Mesenchymal stem cell (in vitro differentiated cells and primary cell): ENCODE results near the gene RSPO1.
A peak's percentile ranks its signal among the peaks of the same experiment; 100 is the strongest.

Source experiments
- DNase-seq: peaks from one replicate; pipeline ENCODE4 v3.0.0-alpha.2; 2013
- H2AFZ ChIP-seq: one replicate; pipeline ENCODE4 v1.6.1; 2013; ENCODE audit warnings: low read depth, mild to moderate bottlenecking, control low read depth, inconsistent platforms, low read length, moderate library complexity
- H2AK5ac ChIP-seq: 2 replicates; pipeline ENCODE4 v1.6.1; 2013; ENCODE audit warnings: low read length, moderate library complexity, mild to moderate bottlenecking, inconsistent platforms; ENCODE audit not compliant: severe bottlenecking
- H2BK120ac ChIP-seq: one replicate; pipeline ENCODE4 v1.6.1; 2013; ENCODE audit warnings: low read depth, mild to moderate bottlenecking, inconsistent platforms, low read length, moderate library complexity
- H2BK12ac ChIP-seq, 2 experiments: one replicate each; pipeline ENCODE4 v1.6.1; 2013; ENCODE audit warnings: inconsistent platforms in 2 of 2, low read length in 2 of 2, mild to moderate bottlenecking in 2 of 2, moderate library complexity in 2 of 2, control low read depth in 1 of 2
- H2BK15ac ChIP-seq: one replicate; pipeline ENCODE4 v1.6.1; 2013; ENCODE audit warnings: mild to moderate bottlenecking, low read depth, inconsistent platforms; ENCODE audit not compliant: poor library complexity, severe bottlenecking
- H2BK5ac ChIP-seq: 2 replicates; pipeline ENCODE4 v1.6.1; 2013; ENCODE audit warnings: low read depth, mild to moderate bottlenecking, low read length, control low read depth, inconsistent platforms; ENCODE audit not compliant: poor library complexity, severe bottlenecking
- H3K14ac ChIP-seq, 2 experiments: one replicate each; pipeline ENCODE4 v1.6.1; 2013; ENCODE audit warnings: inconsistent platforms in 2 of 2, low read length in 2 of 2, control low read depth in 1 of 2, mild to moderate bottlenecking in 1 of 2, moderate library complexity in 1 of 2
- H3K18ac ChIP-seq, 2 experiments: one replicate each; pipeline ENCODE4 v1.6.1; 2013; ENCODE audit warnings: inconsistent platforms in 2 of 2, low read length in 2 of 2, control low read depth in 1 of 2, low read depth in 1 of 2, mild to moderate bottlenecking in 1 of 2
- H3K23ac ChIP-seq, 2 experiments: one replicate each; pipeline ENCODE4 v1.6.1; 2013; ENCODE audit warnings: inconsistent platforms in 2 of 2, low read length in 2 of 2, mild to moderate bottlenecking in 2 of 2, moderate library complexity in 2 of 2, control low read depth in 1 of 2
- H3K27ac ChIP-seq: 2 replicates; pipeline ENCODE4 v1.5.1; 2013; ENCODE audit warnings: mild to moderate bottlenecking, moderate library complexity, low read length, control low read depth, inconsistent platforms; ENCODE audit not compliant: poor library complexity, severe bottlenecking
- H3K27me3 ChIP-seq, 2 experiments: 2 replicates each; pipeline versions ENCODE4 v1.6.1 to v1.7.0; 2013; ENCODE audit warnings: low read length in 2 of 2, mild to moderate bottlenecking in 2 of 2, moderate library complexity in 2 of 2, control low read depth in 1 of 2, inconsistent platforms in 1 of 2; ENCODE audit not compliant: control insufficient read depth in 1 of 2, insufficient read depth in 1 of 2
- H3K36me3 ChIP-seq, 2 experiments: 2 replicates each; pipeline versions ENCODE4 v1.6.1 to v1.7.0; 2013; ENCODE audit warnings: low read length in 2 of 2, control low read depth in 1 of 2, inconsistent platforms in 1 of 2, low read depth in 1 of 2, mild to moderate bottlenecking in 1 of 2; ENCODE audit not compliant: insufficient read depth in 2 of 2, control insufficient read depth in 1 of 2
- H3K4ac ChIP-seq, 2 experiments: one replicate each; pipeline ENCODE4 v1.6.1; 2013; ENCODE audit warnings: inconsistent platforms in 2 of 2, low read length in 2 of 2, mild to moderate bottlenecking in 2 of 2, moderate library complexity in 2 of 2, control low read depth in 1 of 2, low read depth in 1 of 2
- H3K4me1 ChIP-seq: 2 replicates; pipeline ENCODE4 v1.6.1; 2013; ENCODE audit warnings: low read depth, low read length, control low read depth; ENCODE audit not compliant: control insufficient read depth, insufficient read depth
- H3K4me2 ChIP-seq: 2 replicates; pipeline ENCODE4 v1.6.1; 2013; ENCODE audit warnings: low read length, mild to moderate bottlenecking, inconsistent platforms; ENCODE audit not compliant: poor library complexity, severe bottlenecking
- H3K4me3 ChIP-seq, 2 experiments: 2 replicates each; pipeline versions ENCODE4 v1.5.1 to v1.7.0; 2013; ENCODE audit warnings: low read length in 2 of 2, mild to moderate bottlenecking in 2 of 2, control low read depth in 1 of 2, low read depth in 1 of 2; ENCODE audit not compliant: insufficient read depth in 1 of 2
- H3K79me1 ChIP-seq: replicated peaks from 2 replicates; pipeline ENCODE4 v1.6.1; 2013; ENCODE audit warnings: mild to moderate bottlenecking, control low read depth, low read length, inconsistent platforms; ENCODE audit not compliant: poor library complexity, severe bottlenecking
- H3K9ac ChIP-seq: 2 replicates; pipeline ENCODE4 v1.7.0; 2013; ENCODE audit warnings: mild to moderate bottlenecking, low read length, moderate library complexity
- H3K9me3 ChIP-seq: 2 replicates; pipeline ENCODE4 v1.7.0; 2013; ENCODE audit warnings: mild to moderate bottlenecking, low read length; ENCODE audit not compliant: control insufficient read depth
- H4K8ac ChIP-seq: one replicate; pipeline ENCODE4 v1.6.1; 2013; ENCODE audit warnings: inconsistent platforms, mild to moderate bottlenecking, low read length, moderate library complexity
- H4K91ac ChIP-seq: one replicate; pipeline ENCODE4 v1.6.1; 2013; ENCODE audit warnings: mild to moderate bottlenecking, low read length, inconsistent platforms
- WGBS: methylation state at CpG from one replicate; pipeline ENCODE4 v1.1.7; 2013; ENCODE audit warnings: mixed read lengths; 5-methylcytosine and 5-hydroxymethylcytosine counted together

The RSPO1 gene

GRCh38 chr1:37609994-37610393 is 24.7 kb downstream of the RSPO1 start:
- no peak overlapping the region for H2BK12ac ChIP-seq
- no peak for DNase-seq
- no peak overlapping the region for H2AK5ac ChIP-seq
- H3K4me1 ChIP-seq = no peaks in the 10 kb centered on the region
- H3K4me2 ChIP-seq = no peak overlapping the region
- no peak overlapping the region for H3K27ac ChIP-seq
- no peak overlapping the region for H2BK120ac ChIP-seq
- H3K36me3 ChIP-seq = no peaks in the 10 kb centered on the region
- no peak overlapping the region for H4K8ac ChIP-seq
- peaks cover 70 to 73% of the 10 kb centered on the region in 2 experiments for H3K27me3 ChIP-seq
- H3K4ac ChIP-seq = no peak overlapping the region
- H3K23ac ChIP-seq = no peak overlapping the region
- no peaks in the 10 kb centered on the region for H3K79me1 ChIP-seq
- no peaks in the 10 kb centered on the region for H3K9me3 ChIP-seq
- no peak overlapping the region for H3K9ac ChIP-seq
- H2BK5ac ChIP-seq = no peak overlapping the region
- H3K14ac ChIP-seq = no peak overlapping the region
- 25% methylated on average over 1 of the region's 2 CpGs for WGBS
- no peak overlapping the region for H3K4me3 ChIP-seq
- H4K91ac ChIP-seq = no peak overlapping the region
- H2BK15ac ChIP-seq = no peak overlapping the region
- H2AFZ ChIP-seq = no peak overlapping the region
- no peak overlapping the region for H3K18ac ChIP-seq

GRCh38 chr1:37609002-37609401 is 25.7 kb downstream of the RSPO1 start:
- H3K23ac ChIP-seq = no peak overlapping the region
- H3K4me3 ChIP-seq = no peak overlapping the region
- DNase-seq = no peak
- H3K4me1 ChIP-seq = no peaks in the 10 kb centered on the region
- H2BK120ac ChIP-seq = no peak overlapping the region
- H3K36me3 ChIP-seq = no peaks in the 10 kb centered on the region
- no peak overlapping the region for H4K91ac ChIP-seq
- no peaks in the 10 kb centered on the region for H3K9me3 ChIP-seq
- H2BK12ac ChIP-seq = no peak overlapping the region
- H3K9ac ChIP-seq = no peak overlapping the region
- WGBS = 39% methylated on average over 2 of the region's 2 CpGs
- no peak overlapping the region for H4K8ac ChIP-seq
- H2BK5ac ChIP-seq = no peak overlapping the region
- no peak overlapping the region for H3K4me2 ChIP-seq
- H3K18ac ChIP-seq = no peak overlapping the region
- H2BK15ac ChIP-seq = no peak overlapping the region
- no peak overlapping the region for H3K27ac ChIP-seq
- H3K4ac ChIP-seq = no peak overlapping the region
- H3K79me1 ChIP-seq = no peaks in the 10 kb centered on the region
- no peak overlapping the region for H2AFZ ChIP-seq
- peaks cover 67 to 73% of the 10 kb centered on the region in 2 experiments for H3K27me3 ChIP-seq
- no peak overlapping the region for H3K14ac ChIP-seq
- no peak overlapping the region for H2AK5ac ChIP-seq

- Histone ChIP-seq H4K91ac (no peak overlapping the region), H3K14ac (no peak overlapping the region), H3K9ac (no peak overlapping the region), H3K4me1 (no peaks in the 10 kb centered on the region), H3K27me3 (peaks cover 49 to 68% of the 10 kb centered on the region in 2 experiments), H3K18ac (no peak overlapping the region), H2AFZ (no peak overlapping the region), H2AK5ac (no peak overlapping the region), H2BK5ac (no peak overlapping the region), H3K27ac (no peak overlapping the region), H3K4ac (no peak overlapping the region), H3K4me3 (peak overlapping the region in 1 of 2 experiments; percentile 34), H2BK120ac (no peak overlapping the region), H4K8ac (no peak overlapping the region), H3K4me2 (no peak overlapping the region), H3K9me3 (no peaks in the 10 kb centered on the region), H3K36me3 (no peaks in the 10 kb centered on the region), H2BK15ac (no peak overlapping the region), H3K23ac (no peak overlapping the region), H3K79me1 (no peaks in the 10 kb centered on the region), H2BK12ac (no peak overlapping the region)
- DNase-seq = no peak
- WGBS = 81% methylated on average over 15 of the region's 15 CpGs
Observed at GRCh38 chr1:37606481-37607263, 28.0 kb downstream of the RSPO1 start.

- no peak overlapping the region for H3K4me2 ChIP-seq
- H4K91ac ChIP-seq = peak overlapping the region; percentile 11
- no peak overlapping the region for H3K27ac ChIP-seq
- DNase-seq = no peak
- no peak overlapping the region for H3K9ac ChIP-seq
- no peak overlapping the region for H2BK5ac ChIP-seq
- H3K4me3 ChIP-seq = peak overlapping the region in 1 of 2 experiments; percentile 34
- no peak overlapping the region for H3K14ac ChIP-seq
- H2BK120ac ChIP-seq = no peak overlapping the region
- H4K8ac ChIP-seq = no peak overlapping the region
- no peak overlapping the region for H3K23ac ChIP-seq
- H2BK15ac ChIP-seq = no peak overlapping the region
- H3K27me3 ChIP-seq = peaks cover 47 to 75% of the 10 kb centered on the region in 2 experiments
- H3K4me1 ChIP-seq = no peaks in the 10 kb centered on the region
- H2AK5ac ChIP-seq = no peak overlapping the region
- H3K4ac ChIP-seq = no peak overlapping the region
- WGBS = 94% methylated on average over 9 of the region's 9 CpGs
- H3K18ac ChIP-seq = no peak overlapping the region
- no peaks in the 10 kb centered on the region for H3K9me3 ChIP-seq
- no peak overlapping the region for H2AFZ ChIP-seq
- no peaks in the 10 kb centered on the region for H3K36me3 ChIP-seq
- H2BK12ac ChIP-seq = no peak overlapping the region
- no peaks in the 10 kb centered on the region for H3K79me1 ChIP-seq
Observed at GRCh38 chr1:37605806-37606474, 28.8 kb downstream of the RSPO1 start.
